HepG2 (cell line): Measurements from ENCODE around the gene TARS3. TPM values are rescaled to one million over a fixed set of nuclear protein-coding genes. Genes with fewer than 3 reads are reported as not detected.

Experiments used
- CBX1 ChIP-seq: IDR thresholded peaks from one replicate; pipeline ENCODE4 v1.6.1; 2016; ENCODE audit warnings: antibody characterized with exemption, low read depth
- CHCHD3 ChIP-seq: sonication (generic); formaldehyde crosslinking; IDR thresholded peaks from 2 replicates; pipeline ENCODE4 v1.8.0; 2022; ENCODE audit warnings: mild to moderate bottlenecking, missing genetic modification reagents, moderate library complexity
- GABPA ChIP-seq, 2 experiments: IDR thresholded peaks; 2 replicates each; pipeline ENCODE4 v1.6.1; 2011 to 2016; ENCODE audit warnings: low read depth in 2 of 2, low read length in 1 of 2, missing biosample characterization in 1 of 2, missing genetic modification characterization in 1 of 2
- TAF15 ChIP-seq: fragments of 200-400 bp; formaldehyde crosslinking; IDR thresholded peaks from one replicate; pipeline ENCODE4 v1.6.1; 2018; ENCODE audit warnings: mild to moderate bottlenecking, low read depth, low read length; ENCODE audit not compliant: poor library complexity, severe bottlenecking
- TEAD3 ChIP-seq: optimal IDR thresholded peaks from 2 replicates; pipeline ENCODE3; 2016; ENCODE audit warnings: borderline replicate concordance
- ZFAT ChIP-seq: sonication (generic); formaldehyde crosslinking; conservative IDR thresholded peaks from 2 replicates; pipeline ENCODE4 v1.8.1; 2023; ENCODE audit warnings: missing genetic modification reagents, inconsistent platforms
- ZNF484 ChIP-seq: sonication (generic); formaldehyde crosslinking; IDR thresholded peaks from 2 replicates; pipeline ENCODE4 v1.5.1; 2020; ENCODE audit warnings: mild to moderate bottlenecking, low read depth, missing genetic modification reagents, borderline replicate concordance
- ZNF563 ChIP-seq: sonication (generic); formaldehyde crosslinking; IDR thresholded peaks from 2 replicates; pipeline ENCODE4 v1.8.0; 2022; ENCODE audit warnings: mild to moderate bottlenecking, moderate library complexity, missing genetic modification reagents
- ZNF879 ChIP-seq: sonication (generic); formaldehyde crosslinking; IDR thresholded peaks from 2 replicates; pipeline ENCODE4 v1.8.1; 2023; ENCODE audit warnings: missing genetic modification reagents
- polyA plus RNA-seq, 8 experiments: library from polyadenylated mRNA; depleted of rRNA in 3 of 8; stranded (reverse) in 7 of 8; unstranded in 1 of 8; fragments of >200 nt; fragmentation: Illumina TruSeq in 4 of 8; extraction: Trizol in 4 of 8; gene quantifications; 2 replicates each; pipeline versions ENCODE4 v1.2.1 to v1.2.3, GENCODE V29; 2011 to 2016; ENCODE audit warnings: low read depth in 4 of 8, missing spikeins in 1 of 8, mixed read lengths in 1 of 8; ENCODE audit not compliant: insufficient read depth in 1 of 8
- total RNA-seq, 5 experiments: library from RNA; depleted of rRNA; stranded (reverse); fragments of >200 nt; fragmentation: Illumina TruSeq; extraction: Trizol; gene quantifications; 2 replicates each; pipeline ENCODE4 v1.2.3, GENCODE V29; 2016; ENCODE audit warnings: low read depth in 1 of 5
- TF ChIP-seq, protein P1 (sequence below), 2 experiments: sonication (generic) in 1 of 2; formaldehyde crosslinking in 1 of 2; IDR thresholded peaks; 2 replicates each; pipeline versions ENCODE4 v1.4.0 to v1.6.1; 2016 to 2020; ENCODE audit warnings: borderline replicate concordance in 1 of 2, low read depth in 1 of 2, mild to moderate bottlenecking in 1 of 2, missing genetic modification reagents in 1 of 2
- TF ChIP-seq, protein P2 (sequence below): sonication (generic); formaldehyde crosslinking; conservative IDR thresholded peaks from 2 replicates; pipeline ENCODE4 v1.8.0; 2022; ENCODE audit warnings: missing genetic modification reagents
- TF ChIP-seq, protein P3 (sequence below): sonication (generic); formaldehyde crosslinking; IDR thresholded peaks from 2 replicates; pipeline ENCODE4 v1.5.1; 2020; ENCODE audit warnings: missing genetic modification reagents, mild to moderate bottlenecking, borderline replicate concordance
- TF ChIP-seq, protein P4 (sequence below): sonication (generic); formaldehyde crosslinking; IDR thresholded peaks from 2 replicates; pipeline ENCODE4 v1.4.0; 2020; ENCODE audit warnings: mild to moderate bottlenecking, missing genetic modification reagents
- TF ChIP-seq, protein P5 (sequence below): sonication (generic); formaldehyde crosslinking; IDR thresholded peaks from 2 replicates; pipeline ENCODE4 v1.4.0; 2020; ENCODE audit warnings: missing genetic modification reagents, borderline replicate concordance
- TF ChIP-seq, protein P6 (sequence below): sonication (generic); formaldehyde crosslinking; IDR thresholded peaks from 2 replicates; pipeline ENCODE4 v1.8.0; 2022; ENCODE audit warnings: missing genetic modification reagents, mild to moderate bottlenecking, borderline replicate concordance

Gene TARS3
- total and polyA plus RNA-seq, 2 of the 13 experiments (the other 11 are each of a cell fraction or from before 2014, with no cell fraction given): 4.1 to 11.7 TPM

DNA sequence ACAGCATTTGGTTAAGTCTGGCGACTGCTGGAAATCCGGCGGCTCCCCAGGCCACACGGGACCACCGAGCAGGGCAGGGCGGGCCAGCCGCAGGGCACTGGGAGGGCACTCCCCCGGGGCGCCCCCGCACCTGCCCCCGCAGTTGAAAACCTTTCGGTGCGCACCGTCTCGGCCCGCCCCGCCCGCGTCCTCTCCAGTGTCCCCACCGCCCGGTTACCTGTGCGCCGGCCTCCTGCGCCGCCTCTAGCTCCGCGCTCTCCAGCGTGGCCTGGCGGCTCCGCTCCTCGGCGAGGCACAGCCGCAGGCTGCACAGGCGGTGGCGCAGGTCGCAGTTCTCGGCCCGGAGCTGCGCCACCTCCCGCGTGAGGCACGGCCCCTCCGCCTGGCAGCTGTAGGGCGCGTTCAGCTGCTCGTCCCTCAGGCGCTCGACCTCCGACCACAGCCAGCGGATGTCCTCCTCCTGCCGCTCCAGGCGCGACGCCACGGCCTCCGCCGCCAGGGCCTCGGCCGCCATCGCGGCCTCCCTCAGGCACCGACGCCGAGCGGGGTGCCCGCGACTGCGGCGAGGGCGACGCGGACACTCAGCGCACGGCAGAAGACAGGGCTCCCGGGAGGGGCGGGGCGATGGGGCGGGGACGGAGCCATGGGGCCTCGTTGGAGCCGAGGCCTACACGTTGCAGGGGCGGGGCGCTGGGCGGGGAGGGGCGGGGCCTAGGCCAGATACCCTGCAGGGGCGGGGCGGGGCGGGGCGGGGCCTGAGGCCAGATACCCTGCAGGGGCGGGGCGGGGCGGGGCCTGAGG, at the start of gene TARS3 (continued):
- TF ChIP-seq, protein P1, sequence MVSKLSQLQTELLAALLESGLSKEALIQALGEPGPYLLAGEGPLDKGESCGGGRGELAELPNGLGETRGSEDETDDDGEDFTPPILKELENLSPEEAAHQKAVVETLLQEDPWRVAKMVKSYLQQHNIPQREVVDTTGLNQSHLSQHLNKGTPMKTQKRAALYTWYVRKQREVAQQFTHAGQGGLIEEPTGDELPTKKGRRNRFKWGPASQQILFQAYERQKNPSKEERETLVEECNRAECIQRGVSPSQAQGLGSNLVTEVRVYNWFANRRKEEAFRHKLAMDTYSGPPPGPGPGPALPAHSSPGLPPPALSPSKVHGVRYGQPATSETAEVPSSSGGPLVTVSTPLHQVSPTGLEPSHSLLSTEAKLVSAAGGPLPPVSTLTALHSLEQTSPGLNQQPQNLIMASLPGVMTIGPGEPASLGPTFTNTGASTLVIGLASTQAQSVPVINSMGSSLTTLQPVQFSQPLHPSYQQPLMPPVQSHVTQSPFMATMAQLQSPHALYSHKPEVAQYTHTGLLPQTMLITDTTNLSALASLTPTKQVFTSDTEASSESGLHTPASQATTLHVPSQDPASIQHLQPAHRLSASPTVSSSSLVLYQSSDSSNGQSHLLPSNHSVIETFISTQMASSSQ (IDR thresholded peaks at IDR 0.05; ENCODE audit: low read depth): no peak
- TF ChIP-seq, protein P1 (CRISPR knock-in tag; IDR thresholded peaks at IDR 0.05; ENCODE audit: borderline replicate concordance): peak; percentile 81; the same call in 1 of the 2 replicates
- TF ChIP-seq, protein P2, sequence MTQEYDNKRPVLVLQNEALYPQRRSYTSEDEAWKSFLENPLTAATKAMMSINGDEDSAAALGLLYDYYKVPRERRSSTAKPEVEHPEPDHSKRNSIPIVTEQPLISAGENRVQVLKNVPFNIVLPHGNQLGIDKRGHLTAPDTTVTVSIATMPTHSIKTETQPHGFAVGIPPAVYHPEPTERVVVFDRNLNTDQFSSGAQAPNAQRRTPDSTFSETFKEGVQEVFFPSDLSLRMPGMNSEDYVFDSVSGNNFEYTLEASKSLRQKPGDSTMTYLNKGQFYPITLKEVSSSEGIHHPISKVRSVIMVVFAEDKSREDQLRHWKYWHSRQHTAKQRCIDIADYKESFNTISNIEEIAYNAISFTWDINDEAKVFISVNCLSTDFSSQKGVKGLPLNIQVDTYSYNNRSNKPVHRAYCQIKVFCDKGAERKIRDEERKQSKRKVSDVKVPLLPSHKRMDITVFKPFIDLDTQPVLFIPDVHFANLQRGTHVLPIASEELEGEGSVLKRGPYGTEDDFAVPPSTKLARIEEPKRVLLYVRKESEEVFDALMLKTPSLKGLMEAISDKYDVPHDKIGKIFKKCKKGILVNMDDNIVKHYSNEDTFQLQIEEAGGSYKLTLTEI (CRISPR knock-in tag): no peak; the same call in 1 of the 2 replicates
- TF ChIP-seq, protein P3, sequence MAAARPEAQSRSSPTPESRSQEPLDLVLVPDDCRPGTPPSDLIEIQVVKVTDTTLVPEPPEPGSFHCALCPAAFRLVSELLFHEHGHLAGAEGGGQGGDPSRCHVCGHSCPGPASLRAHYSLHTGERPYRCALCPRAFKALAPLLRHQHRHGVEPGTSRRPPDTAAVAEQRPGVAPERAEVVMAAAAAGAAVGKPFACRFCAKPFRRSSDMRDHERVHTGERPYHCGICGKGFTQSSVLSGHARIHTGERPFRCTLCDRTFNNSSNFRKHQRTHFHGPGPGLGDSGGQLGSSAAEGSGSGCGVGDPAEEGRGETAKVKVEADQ: peak; percentile 88; the same call in 1 of the 2 replicates
- TF ChIP-seq, protein P4, sequence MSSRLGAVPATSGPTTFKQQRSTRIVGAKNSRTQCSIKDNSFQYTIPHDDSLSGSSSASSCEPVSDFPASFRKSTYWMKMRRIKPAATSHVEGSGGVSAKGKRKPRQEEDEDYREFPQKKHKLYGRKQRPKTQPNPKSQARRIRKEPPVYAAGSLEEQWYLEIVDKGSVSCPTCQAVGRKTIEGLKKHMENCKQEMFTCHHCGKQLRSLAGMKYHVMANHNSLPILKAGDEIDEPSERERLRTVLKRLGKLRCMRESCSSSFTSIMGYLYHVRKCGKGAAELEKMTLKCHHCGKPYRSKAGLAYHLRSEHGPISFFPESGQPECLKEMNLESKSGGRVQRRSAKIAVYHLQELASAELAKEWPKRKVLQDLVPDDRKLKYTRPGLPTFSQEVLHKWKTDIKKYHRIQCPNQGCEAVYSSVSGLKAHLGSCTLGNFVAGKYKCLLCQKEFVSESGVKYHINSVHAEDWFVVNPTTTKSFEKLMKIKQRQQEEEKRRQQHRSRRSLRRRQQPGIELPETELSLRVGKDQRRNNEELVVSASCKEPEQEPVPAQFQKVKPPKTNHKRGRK (CRISPR knock-in tag): 0 out of 2 replicates have a peak, but pooled peaks have one; percentile 37
- TF ChIP-seq, protein P5, sequence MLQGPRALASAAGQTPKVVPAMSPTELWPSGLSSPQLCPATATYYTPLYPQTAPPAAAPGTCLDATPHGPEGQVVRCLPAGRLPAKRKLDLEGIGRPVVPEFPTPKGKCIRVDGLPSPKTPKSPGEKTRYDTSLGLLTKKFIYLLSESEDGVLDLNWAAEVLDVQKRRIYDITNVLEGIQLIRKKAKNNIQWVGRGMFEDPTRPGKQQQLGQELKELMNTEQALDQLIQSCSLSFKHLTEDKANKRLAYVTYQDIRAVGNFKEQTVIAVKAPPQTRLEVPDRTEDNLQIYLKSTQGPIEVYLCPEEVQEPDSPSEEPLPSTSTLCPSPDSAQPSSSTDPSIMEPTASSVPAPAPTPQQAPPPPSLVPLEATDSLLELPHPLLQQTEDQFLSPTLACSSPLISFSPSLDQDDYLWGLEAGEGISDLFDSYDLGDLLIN (CRISPR knock-in tag): no peak; the same call in 1 of the 2 replicates
- TF ChIP-seq, protein P6, sequence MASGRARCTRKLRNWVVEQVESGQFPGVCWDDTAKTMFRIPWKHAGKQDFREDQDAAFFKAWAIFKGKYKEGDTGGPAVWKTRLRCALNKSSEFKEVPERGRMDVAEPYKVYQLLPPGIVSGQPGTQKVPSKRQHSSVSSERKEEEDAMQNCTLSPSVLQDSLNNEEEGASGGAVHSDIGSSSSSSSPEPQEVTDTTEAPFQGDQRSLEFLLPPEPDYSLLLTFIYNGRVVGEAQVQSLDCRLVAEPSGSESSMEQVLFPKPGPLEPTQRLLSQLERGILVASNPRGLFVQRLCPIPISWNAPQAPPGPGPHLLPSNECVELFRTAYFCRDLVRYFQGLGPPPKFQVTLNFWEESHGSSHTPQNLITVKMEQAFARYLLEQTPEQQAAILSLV (CRISPR knock-in tag): peak; percentile 98; the same call in 1 of the 2 replicates
- peak; percentile 74 for TF ChIP-seq CBX1
- no peak for TF ChIP-seq TEAD3 (CRISPR knock-in tag)
- no peak for TF ChIP-seq GABPA (IDR thresholded peaks at IDR 0.05; ENCODE audit: low read depth, low read length)
- TF ChIP-seq GABPA (CRISPR knock-in tag; IDR thresholded peaks at IDR 0.05; ENCODE audit: low read depth): no peak
- TF ChIP-seq ZNF484: no peak
- TF ChIP-seq ZNF879 (CRISPR knock-in tag): no peak
- TF ChIP-seq ZFAT (CRISPR knock-in tag): no peak
- TF ChIP-seq ZNF563 (CRISPR knock-in tag): peak; percentile 94
- TF ChIP-seq TAF15: no peak
- peak; percentile 87 for TF ChIP-seq CHCHD3 (CRISPR knock-in tag)
